SK-N-SH (cell line): ENCODE data around the gene SEMA3C. TPM values are rescaled to one million over a fixed set of nuclear protein-coding genes. Genes with fewer than 3 reads are reported as not detected.

Source experiments
- CTCF ChIA-PET: fragments of 300-600, 350-600 bp; formaldehyde crosslinking; extraction: SDS; loops from one replicate; lab custom pipeline; 2021; lab: Yijun Ruan, JAX
- POLR2A ChIA-PET: fragments of 350-600 bp; sonication (Branson Sonifier 250); formaldehyde crosslinking; extraction: SDS; loops from one replicate; lab custom pipeline; 2020; ENCODE audit warnings: antibody characterized with exemption, inconsistent platforms; lab: Yijun Ruan, JAX
- DNase-seq: peaks from one replicate; pipeline ENCODE4 v3.0.0; 2012
- H2AFZ ChIP-seq: fragments of 200-600 bp; sonication (generic); 2 replicates; pipeline ENCODE4 v1.8.1; 2016; ENCODE audit warnings: antibody characterized with exemption, mild to moderate bottlenecking, low read depth
- H3F3A ChIP-seq: fragments of 200-600 bp; sonication (generic); replicated peaks from 2 replicates; pipeline ENCODE3; 2016; ENCODE audit warnings: antibody characterized with exemption, mild to moderate bottlenecking; ENCODE audit not compliant: insufficient read depth
- H3K27ac ChIP-seq, 2 experiments: fragments of 200-500 bp in 1 of 2; fragments of 200-600 bp in 1 of 2; sonication (Bioruptor generic) in 1 of 2; sonication (generic), shearing (Covaris generic) in 1 of 2; 2 replicates each; pipeline versions ENCODE4 v1.5.1 to v1.6.1; 2014 to 2016; ENCODE audit warnings: low read depth in 2 of 2, inconsistent platforms in 1 of 2, low read length in 1 of 2, mild to moderate bottlenecking in 1 of 2, mixed read lengths in 1 of 2
- H3K27me3 ChIP-seq: fragments of 200-600 bp; sonication (generic), shearing (Covaris generic); 2 replicates; pipeline ENCODE4 v1.6.1; 2016; ENCODE audit warnings: mixed run types; ENCODE audit not compliant: insufficient read depth
- H3K36me3 ChIP-seq, 2 experiments: fragments of 200-500 bp in 1 of 2; fragments of 200-600 bp in 1 of 2; sonication (Bioruptor generic) in 1 of 2; sonication (generic) in 1 of 2; replicated peaks in 1 of 2; 2 replicates each; pipeline versions ENCODE3 to v1.5.1; 2014 to 2016; ENCODE audit warnings: low read length in 1 of 2, mild to moderate bottlenecking in 1 of 2; ENCODE audit not compliant: insufficient read depth in 2 of 2, control insufficient read depth in 1 of 2
- H3K4me1 ChIP-seq, 2 experiments: fragments of 200-500 bp in 1 of 2; fragments of 200-600 bp in 1 of 2; sonication (Bioruptor generic) in 1 of 2; sonication (generic), shearing (Covaris generic) in 1 of 2; 2 replicates each; pipeline versions ENCODE4 v1.5.1 to v1.6.1; 2014 to 2016; ENCODE audit warnings: low read depth in 1 of 2, low read length in 1 of 2, mixed run types in 1 of 2; ENCODE audit not compliant: insufficient read depth in 2 of 2, control insufficient read depth in 1 of 2
- H3K4me2 ChIP-seq: fragments of 200-600 bp; sonication (generic), shearing (Covaris generic); 2 replicates; pipeline ENCODE4 v1.6.1; 2017; ENCODE audit warnings: mixed run types
- H3K4me3 ChIP-seq, 2 experiments: fragments of 200-500 bp in 1 of 2; fragments of 200-600 bp in 1 of 2; sonication (Bioruptor generic) in 1 of 2; sonication (generic), shearing (Covaris generic) in 1 of 2; 2 replicates each; pipeline versions ENCODE4 v1.5.1 to v1.8.1; 2014 to 2016; ENCODE audit warnings: low read depth in 2 of 2, inconsistent platforms in 1 of 2, low read length in 1 of 2, mild to moderate bottlenecking in 1 of 2, mixed read lengths in 1 of 2, moderate library complexity in 1 of 2
- H3K79me2 ChIP-seq: fragments of 200-600 bp; sonication (generic); 2 replicates; pipeline ENCODE4 v1.8.1; 2017; ENCODE audit warnings: mild to moderate bottlenecking; ENCODE audit not compliant: insufficient read depth
- H3K9ac ChIP-seq: fragments of 200-600 bp; sonication (generic); 2 replicates; pipeline ENCODE4 v1.6.1; 2017; ENCODE audit warnings: mixed run types
- H3K9me2 ChIP-seq: fragments of 200-600 bp; sonication (generic); 2 replicates; pipeline ENCODE4 v1.6.1; 2017; ENCODE audit warnings: mixed run types
- H3K9me3 ChIP-seq: fragments of 200-600 bp; sonication (generic); 2 replicates; pipeline ENCODE4 v1.6.1; 2017; ENCODE audit warnings: mixed run types, mild to moderate bottlenecking, moderate library complexity
- H4K20me1 ChIP-seq: fragments of 200-600 bp; sonication (generic); 2 replicates; pipeline ENCODE4 v1.6.1; 2017; ENCODE audit warnings: mild to moderate bottlenecking, mixed run types; ENCODE audit not compliant: insufficient read depth
- EP300 ChIP-seq, 2 experiments: IDR thresholded peaks; 2 replicates each; pipeline versions ENCODE4 v1.4.0 to v1.6.1; 2012; ENCODE audit warnings: borderline replicate concordance in 1 of 2, low read depth in 1 of 2, low read length in 1 of 2
- FOXM1 ChIP-seq: IDR thresholded peaks from 2 replicates; pipeline ENCODE4 v1.4.0; 2012; ENCODE audit warnings: low read depth, mild to moderate bottlenecking
- GABPA ChIP-seq: IDR thresholded peaks from 2 replicates; pipeline ENCODE4 v1.4.0; 2012; ENCODE audit warnings: low read depth, mild to moderate bottlenecking
- IRF3 ChIP-seq: fragments of 150-350 bp; IDR thresholded peaks from 2 replicates; pipeline ENCODE4 v1.6.1; 2016; ENCODE audit warnings: mild to moderate bottlenecking, low read depth, low read length
- JUND ChIP-seq: IDR thresholded peaks from 2 replicates; pipeline ENCODE4 v1.4.0; 2012
- MEF2A ChIP-seq: IDR thresholded peaks from 2 replicates; pipeline ENCODE4 v1.4.0; 2012; ENCODE audit warnings: low read depth, borderline replicate concordance
- MXI1 ChIP-seq: IDR thresholded peaks from 2 replicates; pipeline ENCODE4 v1.6.1; 2012; ENCODE audit warnings: mild to moderate bottlenecking, low read depth, low read length, improper control_type of control experiment
- NFIC ChIP-seq: IDR thresholded peaks from 2 replicates; pipeline ENCODE4 v1.4.0; 2012; ENCODE audit warnings: borderline replicate concordance
- NRF1 ChIP-seq: IDR thresholded peaks from 2 replicates; pipeline ENCODE4 v1.6.1; 2012; ENCODE audit warnings: low read depth, mild to moderate bottlenecking, low read length
- PBX3 ChIP-seq: IDR thresholded peaks from 2 replicates; pipeline ENCODE4; 2012
- POLR2AphosphoS5 ChIP-seq: IDR thresholded peaks from 2 replicates; pipeline ENCODE4 v1.6.1; 2012; ENCODE audit warnings: low read depth, low read length
- RCOR1 ChIP-seq: fragments of 150-350 bp; IDR thresholded peaks from 2 replicates; pipeline ENCODE4 v1.6.1; 2017; ENCODE audit warnings: antibody characterized with exemption, low read length
- RFX5 ChIP-seq: IDR thresholded peaks from 2 replicates; pipeline ENCODE4 v1.6.1; 2012; ENCODE audit warnings: mild to moderate bottlenecking, improper control_type of control experiment, low read length
- SIN3A ChIP-seq: IDR thresholded peaks from 2 replicates; pipeline ENCODE4 v1.6.1; 2012; ENCODE audit warnings: low read depth, mild to moderate bottlenecking, low read length, moderate library complexity, borderline replicate concordance
- SMC3 ChIP-seq: IDR thresholded peaks from 2 replicates; pipeline ENCODE4 v1.6.1; 2012; ENCODE audit warnings: low read depth, low read length, improper control_type of control experiment
- TAF1 ChIP-seq: IDR thresholded peaks from 2 replicates; pipeline ENCODE4 v1.6.1; 2012; ENCODE audit warnings: low read depth, mild to moderate bottlenecking, low read length, moderate library complexity, borderline replicate concordance
- TEAD4 ChIP-seq: IDR thresholded peaks from 2 replicates; pipeline ENCODE4 v1.4.0; 2012; ENCODE audit warnings: mild to moderate bottlenecking, borderline replicate concordance; ENCODE audit not compliant: insufficient read depth
- USF1 ChIP-seq: IDR thresholded peaks from 2 replicates; pipeline ENCODE4 v1.4.0; 2012; ENCODE audit warnings: low read depth, borderline replicate concordance
- WGBS: methylation state at CpG from one replicate; pipeline ENCODE4 v1.1.6; 2017; ENCODE audit warnings: low lambda C conversion rate; 5-methylcytosine and 5-hydroxymethylcytosine counted together
- polyA plus RNA-seq, 3 experiments: library from polyadenylated mRNA; depleted of rRNA; stranded (reverse); fragments of >200 nt; gene quantifications; 2 replicates each; pipeline ENCODE4 v1.2.3, GENCODE V29; 2012
- TF ChIP-seq, protein P1 (sequence below): fragments of 150-350 bp; IDR thresholded peaks from 2 replicates; pipeline ENCODE4 v1.6.1; 2017; ENCODE audit warnings: antibody characterized with exemption, low read length, low read depth, borderline replicate concordance

The SEMA3C gene
- polyA plus RNA-seq, 1 of the 3 experiments (the other 2 are of a cell fraction), result 51.1 TPM

GRCh38 chr7:80830584-80831285 lies 88.1 kb downstream of the SEMA3C start:
- ChIA-PET POLR2A (no interaction called here), CTCF (interaction anchor here (1.1 kb wide), 2 partner anchors 11 to 87 kb away, joined by 3 read pairs; no protein-coding TSS in a partner anchor)
- no peak overlapping the region for H3K9ac ChIP-seq
- no peak overlapping the region for H3K4me3 ChIP-seq
- no peak overlapping the region for H2AFZ ChIP-seq
- H3K79me2 ChIP-seq, result peaks cover 24% of the 10 kb centered on the region; the same call in 1 of the 2 replicates
- peak overlapping the region in 1 of 2 experiments; percentile 47; a peak in 2 of 4 replicates for H3K27ac ChIP-seq
- no peak for DNase-seq
- H3K4me2 ChIP-seq, result no peak overlapping the region
- no peaks in the 10 kb centered on the region for H3K9me3 ChIP-seq
- no peaks in the 10 kb centered on the region for H3K27me3 ChIP-seq
- no peaks in the 10 kb centered on the region for H4K20me1 ChIP-seq
- H3K4me1 ChIP-seq, result peaks cover 41 to 45% of the 10 kb centered on the region in 2 experiments
- H3K36me3 ChIP-seq, result peaks cover 0 to 14% of the 10 kb centered on the region in 2 experiments
- 68% methylated on average over 3 of the region's 3 CpGs for WGBS
- H3F3A ChIP-seq, result peaks cover 14% of the 10 kb centered on the region
- TF ChIP-seq PBX3 (peak; percentile 10; the same call in 1 of the 2 replicates), TEAD4 (no peak)
- H3K9me2 ChIP-seq, result no peaks in the 10 kb centered on the region

- Histone ChIP-seq H2AFZ (no peak overlapping the region), H3K27me3 (no peaks in the 10 kb centered on the region), H3K4me1 (peaks cover 37 to 49% of the 10 kb centered on the region in 2 experiments), H3F3A (peaks cover 14% of the 10 kb centered on the region), H3K9ac (no peak overlapping the region), H3K4me2 (no peak overlapping the region), H3K9me2 (no peaks in the 10 kb centered on the region), H3K9me3 (no peaks in the 10 kb centered on the region), H3K79me2 (peaks cover 24% of the 10 kb centered on the region; the same call in 1 of the 2 replicates), H3K36me3 (peaks cover 0 to 17% of the 10 kb centered on the region in 2 experiments), H3K4me3 (no peak overlapping the region), H3K27ac (no peak overlapping the region), H4K20me1 (no peaks in the 10 kb centered on the region)
- WGBS, result 93% methylated on average over 1 of the region's 1 CpG
- ChIA-PET POLR2A (interaction anchor here (0.5 kb wide), 1 partner anchor 10 kb away, joined by 4 read pairs; no protein-coding TSS in a partner anchor), CTCF (interaction anchor here (1.1 kb wide), 1 partner anchor 88 kb away, joined by 3 read pairs; no protein-coding TSS in a partner anchor)
- no peak for DNase-seq
- TF ChIP-seq SMC3 (no peak), NFIC (no peak), SIN3A (no peak), RCOR1 (no peak), RFX5 (no peak), GABPA (no peak), PBX3 (no peak), TEAD4 (no peak), IRF3 (no peak), JUND (no peak), EP300 (IDR thresholded peaks at IDR 0.05; ENCODE audit: borderline replicate concordance in 1 of 2, low read depth in 1 of 2, low read length in 1 of 2) (no peak), POLR2AphosphoS5 (no peak), MEF2A (no peak), FOXM1 (no peak), NRF1 (no peak), TAF1 (no peak), MXI1 (no peak), USF1 (no peak)
- TF ChIP-seq, protein P1, sequence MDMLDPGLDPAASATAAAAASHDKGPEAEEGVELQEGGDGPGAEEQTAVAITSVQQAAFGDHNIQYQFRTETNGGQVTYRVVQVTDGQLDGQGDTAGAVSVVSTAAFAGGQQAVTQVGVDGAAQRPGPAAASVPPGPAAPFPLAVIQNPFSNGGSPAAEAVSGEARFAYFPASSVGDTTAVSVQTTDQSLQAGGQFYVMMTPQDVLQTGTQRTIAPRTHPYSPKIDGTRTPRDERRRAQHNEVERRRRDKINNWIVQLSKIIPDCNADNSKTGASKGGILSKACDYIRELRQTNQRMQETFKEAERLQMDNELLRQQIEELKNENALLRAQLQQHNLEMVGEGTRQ, result no peak
These were observed 88.8 kb downstream of the SEMA3C start for GRCh38 chr7:80830010-80830409.
